HG02970 (cell line): Measurements from ENCODE around the gene PPP1R12B.
"Not testable (repeated sequence)": the region's sequence is repeated elsewhere in the genome, so short reads cannot be mapped to it uniquely, and the experiment has no call there.

Experiments used
- ATAC-seq: cut with Tn5 transposase; IDR thresholded peaks from one replicate; pipeline ENCODE4 v1.9.1; 2021; ENCODE audit warnings: mild to moderate bottlenecking, moderate library complexity, moderate number of reproducible peaks; ENCODE audit not compliant: unreplicated experiment, low FRiP score

The PPP1R12B gene

DNA sequence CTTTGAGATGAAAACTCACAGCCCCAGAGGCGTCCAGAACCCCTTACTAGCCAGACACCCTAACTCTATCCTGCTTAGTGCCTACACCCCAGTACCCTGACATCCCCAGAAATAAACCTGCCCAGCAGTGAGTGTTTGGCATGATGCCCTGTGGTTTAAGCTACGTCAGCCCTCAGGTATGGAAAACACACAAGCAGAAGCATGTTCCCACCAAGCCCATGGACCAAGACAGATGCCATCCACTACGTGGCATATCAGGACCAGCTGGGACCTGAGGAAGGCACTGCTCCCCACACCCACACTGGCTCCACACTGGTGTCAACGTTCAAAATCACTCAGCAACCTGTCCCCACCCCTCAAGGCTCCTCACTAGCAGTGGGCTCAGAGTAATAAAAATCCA lies 245.3 kb downstream of the PPP1R12B start:
- no peak for ATAC-seq

DNA sequence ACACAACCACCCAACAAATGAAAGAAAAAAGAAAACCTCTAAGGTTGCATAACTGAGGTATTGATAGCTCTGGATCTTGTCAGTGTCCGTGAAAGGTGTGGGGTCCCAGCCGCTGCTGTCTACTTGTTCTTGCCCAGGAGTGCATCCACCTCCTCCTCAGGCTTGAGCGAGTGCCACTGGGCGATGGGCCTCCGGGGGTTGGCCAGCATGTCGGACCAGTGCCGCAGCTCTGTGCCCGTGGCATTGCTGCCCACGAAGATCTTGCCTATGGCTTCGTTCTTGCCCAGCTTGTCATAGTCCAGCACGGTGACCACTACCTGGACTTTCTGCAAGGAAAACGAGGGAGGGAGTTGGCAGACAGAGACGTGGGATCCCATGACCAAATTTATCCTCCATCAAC lies 248.1 kb downstream of the PPP1R12B start:
- ATAC-seq, result no peak

GRCh38 chr1:202597090-202597761 lies 248.7 kb downstream of the PPP1R12B start:
- no peak for ATAC-seq

DNA sequence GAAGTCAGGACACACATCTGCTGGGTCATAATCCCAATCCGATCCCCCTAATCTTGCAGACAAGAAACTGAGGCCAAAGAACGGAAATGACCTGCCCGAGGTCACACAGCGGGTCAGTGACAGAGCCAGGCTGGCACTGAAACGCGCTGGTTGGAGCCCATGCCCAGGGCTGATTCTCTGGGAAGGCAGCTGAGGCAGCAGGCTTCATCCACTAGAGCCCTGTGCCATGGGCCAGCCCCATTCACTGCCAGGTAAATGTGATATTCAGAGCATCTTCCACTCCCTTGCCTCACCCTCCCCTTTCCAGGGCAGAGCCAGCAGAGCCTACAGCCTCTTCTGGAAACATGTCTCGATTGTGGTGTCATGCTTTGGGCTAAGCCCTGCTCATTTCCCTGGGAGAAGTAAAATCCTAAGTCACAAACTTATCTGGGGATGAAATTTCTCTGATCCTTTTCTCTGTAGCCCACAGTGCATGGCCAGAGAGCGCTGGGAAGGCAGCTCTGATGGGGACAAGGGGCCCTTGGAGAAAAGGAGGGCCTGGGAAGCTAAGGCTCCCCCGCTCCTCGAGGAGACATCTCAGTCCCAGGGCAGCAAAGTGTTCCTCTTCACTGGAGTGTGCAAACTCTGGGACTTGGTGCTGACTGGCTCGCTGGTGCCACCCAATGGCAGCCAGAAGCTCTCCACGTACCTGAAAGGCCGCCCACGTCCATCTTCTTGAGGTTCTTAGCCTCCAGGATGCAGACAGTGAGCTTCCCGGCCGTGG lies 251.4 kb downstream of the PPP1R12B start:
- no peak for ATAC-seq

GRCh38 chr1:202600432-202601041 lies 252.0 kb downstream of the PPP1R12B start:
- ATAC-seq, result no peak

DNA sequence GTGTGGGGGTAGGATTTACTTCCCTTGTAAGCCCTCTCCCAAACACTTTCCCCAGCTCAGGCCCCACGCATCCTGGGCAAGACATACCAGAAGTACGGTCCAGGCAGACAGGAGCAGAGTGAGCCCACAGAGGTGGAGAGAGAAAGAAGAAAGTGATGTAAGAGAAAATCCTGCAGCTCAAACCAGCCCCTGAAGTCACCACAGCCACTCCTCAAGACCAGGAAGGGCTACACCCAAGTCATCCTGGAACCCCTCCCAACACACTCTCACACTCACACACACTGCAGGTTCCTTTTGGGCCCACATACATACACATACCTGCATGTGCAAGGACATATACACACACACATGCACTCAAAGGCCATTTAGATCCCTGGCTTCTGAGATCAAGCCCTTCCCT lies 254.9 kb downstream of the PPP1R12B start:
- no peak for ATAC-seq

GRCh38 chr1:202605515-202605914 lies 257.0 kb downstream of the PPP1R12B start:
- no peak for ATAC-seq

DNA sequence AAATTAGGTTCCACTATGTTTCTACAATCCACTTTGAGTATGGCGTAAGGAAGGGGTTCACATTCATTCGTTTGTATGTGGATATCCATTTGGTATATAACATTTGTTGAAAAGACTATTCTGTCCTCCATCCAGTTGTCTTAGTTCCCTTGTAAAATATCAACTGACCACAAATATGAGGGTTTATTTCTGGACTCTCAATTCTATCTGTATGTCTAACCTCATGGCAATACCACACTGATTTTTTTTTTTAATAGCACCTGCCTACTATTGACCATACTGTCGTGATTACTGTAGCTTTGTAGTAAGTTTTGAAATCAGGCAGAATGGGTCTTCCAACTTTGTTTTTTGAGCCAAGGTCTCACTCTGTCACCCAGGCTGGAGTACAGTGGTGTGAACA lies 263.5 kb downstream of the PPP1R12B start:
- ATAC-seq, result not testable (repeated sequence)

DNA sequence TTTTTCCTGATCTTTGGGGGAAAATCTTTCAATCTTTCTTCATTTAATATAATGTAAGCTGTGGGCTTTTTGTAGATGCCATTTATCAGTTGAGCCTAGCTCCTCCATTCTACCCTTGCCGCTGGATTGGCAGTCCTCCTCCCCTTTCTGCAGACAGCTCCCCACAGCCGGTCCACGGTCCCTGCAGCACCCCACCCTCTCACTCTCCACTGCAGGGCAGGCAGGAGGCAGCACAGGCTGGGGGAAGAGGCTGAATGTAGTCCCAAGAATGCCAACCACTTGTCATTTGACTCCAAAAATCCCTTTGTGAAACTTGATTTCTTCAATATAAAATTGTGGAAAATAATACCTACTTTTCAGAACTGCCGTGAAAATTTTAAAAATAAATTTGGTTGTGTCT lies 265.1 kb downstream of the PPP1R12B start:
- ATAC-seq, result no peak

- not testable (repeated sequence) for ATAC-seq
These were observed 266.1 kb downstream of the PPP1R12B start for GRCh38 chr1:202614363-202615207.

DNA sequence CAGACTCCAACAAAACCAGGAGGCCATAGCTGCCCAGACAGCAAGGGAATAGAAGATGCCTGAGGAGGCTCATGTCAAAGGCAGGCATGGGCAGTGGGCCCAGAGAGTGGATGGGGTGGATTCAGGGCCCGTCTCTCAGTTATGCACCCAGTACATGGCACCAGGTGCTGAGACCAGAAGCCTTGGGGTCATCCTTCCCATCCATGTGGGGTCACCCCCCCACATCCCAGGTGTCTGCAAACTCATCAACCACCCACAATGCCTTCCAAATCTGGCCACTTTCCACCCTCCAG lies 266.7 kb downstream of the PPP1R12B start:
- not testable (repeated sequence) for ATAC-seq

GRCh38 chr1:202615501-202616354 lies 267.2 kb downstream of the PPP1R12B start:
- peak; percentile 57 for ATAC-seq

GRCh38 chr1:202616355-202616915 lies 267.9 kb downstream of the PPP1R12B start:
- peak; percentile 3 for ATAC-seq

GRCh38 chr1:202619012-202619411 lies 270.5 kb downstream of the PPP1R12B start:
- ATAC-seq, result not testable (repeated sequence)

GRCh38 chr1:202619505-202619904 lies 271.0 kb downstream of the PPP1R12B start:
- ATAC-seq, result no peak

GRCh38 chr1:202620036-202620435 lies 271.5 kb downstream of the PPP1R12B start:
- ATAC-seq, result not testable (repeated sequence)

- no peak for ATAC-seq
These were observed 272.9 kb downstream of the PPP1R12B start for GRCh38 chr1:202621446-202621845.

GRCh38 chr1:202622388-202622787 lies 273.9 kb downstream of the PPP1R12B start:
- no peak for ATAC-seq

DNA sequence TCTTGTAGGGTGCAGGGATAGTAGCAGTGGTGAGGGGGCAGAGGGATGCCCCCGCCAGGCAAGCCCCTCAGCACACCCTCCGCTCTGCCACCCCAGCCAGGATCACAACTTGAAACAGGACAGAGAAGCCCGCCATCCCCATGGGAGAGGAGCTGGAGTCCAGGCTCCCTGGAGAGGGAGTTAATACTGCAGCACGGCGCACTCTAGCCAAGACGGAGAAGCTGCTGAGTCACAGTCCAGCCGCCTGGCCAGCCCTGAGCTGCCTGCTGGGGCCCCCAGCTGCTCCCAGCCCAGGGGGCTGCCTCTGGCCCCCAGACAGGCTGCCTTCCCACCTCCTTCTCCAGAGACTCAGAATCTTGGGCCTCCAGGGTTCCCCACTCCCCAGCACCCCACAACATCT lies 274.6 kb downstream of the PPP1R12B start:
- ATAC-seq, result no peak

GRCh38 chr1:202623476-202623875 lies 275.0 kb downstream of the PPP1R12B start:
- ATAC-seq, result not testable (repeated sequence)
